ENCODE results near the gene ATL3. TPM values are rescaled to one million over a fixed set of nuclear protein-coding genes. Genes with fewer than 3 reads are reported as not detected.

Gene ATL3
- total and polyA plus RNA-seq, 2 of the 13 experiments (the other 11 are each of a cell fraction or from before 2014, with no cell fraction given) = not detected

DNA sequence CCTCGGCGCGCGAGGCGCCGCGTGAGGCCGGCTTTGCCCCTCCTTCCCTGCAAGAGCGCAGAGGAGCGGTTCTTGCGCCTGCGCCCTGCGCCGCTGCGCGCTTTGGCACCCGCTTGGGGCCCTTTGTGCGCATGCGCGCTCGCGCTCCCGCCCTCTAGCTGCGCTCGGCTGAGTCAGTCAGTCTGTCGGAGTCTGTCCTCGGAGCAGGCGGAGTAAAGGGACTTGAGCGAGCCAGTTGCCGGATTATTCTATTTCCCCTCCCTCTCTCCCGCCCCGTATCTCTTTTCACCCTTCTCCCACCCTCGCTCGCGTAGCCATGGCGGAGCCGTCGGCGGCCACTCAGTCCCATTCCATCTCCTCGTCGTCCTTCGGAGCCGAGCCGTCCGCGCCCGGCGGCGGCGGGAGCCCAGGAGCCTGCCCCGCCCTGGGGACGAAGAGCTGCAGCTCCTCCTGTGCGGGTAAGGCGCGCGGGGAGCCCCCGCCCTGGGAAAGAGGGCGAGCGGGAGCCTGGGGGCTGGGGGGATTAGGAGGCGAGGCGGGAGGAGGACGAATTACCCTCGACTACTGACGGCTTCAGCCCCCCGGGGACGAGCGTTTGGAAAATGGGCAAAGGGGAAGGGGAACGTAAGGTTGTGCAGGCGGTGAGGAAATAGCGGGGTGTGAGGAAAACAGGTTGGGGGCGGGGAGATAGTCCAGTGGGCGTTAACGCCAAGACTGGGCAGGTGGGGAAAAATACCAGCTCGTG is 10.3 kb upstream of the ATL3 start, which contains the start of gene RTN3 (continued):
- TF ChIP-seq, protein P1, sequence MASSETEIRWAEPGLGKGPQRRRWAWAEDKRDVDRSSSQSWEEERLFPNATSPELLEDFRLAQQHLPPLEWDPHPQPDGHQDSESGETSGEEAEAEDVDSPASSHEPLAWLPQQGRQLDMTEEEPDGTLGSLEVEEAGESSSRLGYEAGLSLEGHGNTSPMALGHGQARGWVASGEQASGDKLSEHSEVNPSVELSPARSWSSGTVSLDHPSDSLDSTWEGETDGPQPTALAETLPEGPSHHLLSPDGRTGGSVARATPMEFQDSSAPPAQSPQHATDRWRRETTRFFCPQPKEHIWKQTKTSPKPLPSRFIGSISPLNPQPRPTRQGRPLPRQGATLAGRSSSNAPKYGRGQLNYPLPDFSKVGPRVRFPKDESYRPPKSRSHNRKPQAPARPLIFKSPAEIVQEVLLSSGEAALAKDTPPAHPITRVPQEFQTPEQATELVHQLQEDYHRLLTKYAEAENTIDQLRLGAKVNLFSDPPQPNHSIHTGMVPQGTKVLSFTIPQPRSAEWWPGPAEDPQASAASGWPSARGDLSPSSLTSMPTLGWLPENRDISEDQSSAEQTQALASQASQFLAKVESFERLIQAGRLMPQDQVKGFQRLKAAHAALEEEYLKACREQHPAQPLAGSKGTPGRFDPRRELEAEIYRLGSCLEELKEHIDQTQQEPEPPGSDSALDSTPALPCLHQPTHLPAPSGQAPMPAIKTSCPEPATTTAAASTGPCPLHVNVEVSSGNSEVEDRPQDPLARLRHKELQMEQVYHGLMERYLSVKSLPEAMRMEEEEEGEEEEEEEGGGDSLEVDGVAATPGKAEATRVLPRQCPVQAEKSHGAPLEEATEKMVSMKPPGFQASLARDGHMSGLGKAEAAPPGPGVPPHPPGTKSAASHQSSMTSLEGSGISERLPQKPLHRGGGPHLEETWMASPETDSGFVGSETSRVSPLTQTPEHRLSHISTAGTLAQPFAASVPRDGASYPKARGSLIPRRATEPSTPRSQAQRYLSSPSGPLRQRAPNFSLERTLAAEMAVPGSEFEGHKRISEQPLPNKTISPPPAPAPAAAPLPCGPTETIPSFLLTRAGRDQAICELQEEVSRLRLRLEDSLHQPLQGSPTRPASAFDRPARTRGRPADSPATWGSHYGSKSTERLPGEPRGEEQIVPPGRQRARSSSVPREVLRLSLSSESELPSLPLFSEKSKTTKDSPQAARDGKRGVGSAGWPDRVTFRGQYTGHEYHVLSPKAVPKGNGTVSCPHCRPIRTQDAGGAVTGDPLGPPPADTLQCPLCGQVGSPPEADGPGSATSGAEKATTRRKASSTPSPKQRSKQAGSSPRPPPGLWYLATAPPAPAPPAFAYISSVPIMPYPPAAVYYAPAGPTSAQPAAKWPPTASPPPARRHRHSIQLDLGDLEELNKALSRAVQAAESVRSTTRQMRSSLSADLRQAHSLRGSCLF (CRISPR knock-in tag; IDR thresholded peaks at IDR 0.05; ENCODE audit: borderline replicate concordance) = no peak
- no peak; the same call in 1 of the 2 replicates for TF ChIP-seq ZNF879 (CRISPR knock-in tag; IDR thresholded peaks at IDR 0.05)
- TF ChIP-seq MXI1 (IDR thresholded peaks at IDR 0.05; ENCODE audit: borderline replicate concordance, low read depth, low read length) = peak; percentile 68; the same call in 1 of the 3 replicates
- TF ChIP-seq HHEX (CRISPR knock-in tag; IDR thresholded peaks at IDR 0.05) = no peak
- 0 out of 2 replicates have a peak, but pooled peaks have one; percentile 52 for TF ChIP-seq MXD3 (CRISPR knock-in tag; IDR thresholded peaks at IDR 0.05)
- no peak for TF ChIP-seq HNF1A (IDR thresholded peaks at IDR 0.05; ENCODE audit: low read depth)
- TF ChIP-seq HNF1A (CRISPR knock-in tag; IDR thresholded peaks at IDR 0.05; ENCODE audit: borderline replicate concordance) = no peak
- TF ChIP-seq ZSCAN25 (CRISPR knock-in tag; IDR thresholded peaks at IDR 0.05) = no peak
- TF ChIP-seq SIN3B (IDR thresholded peaks at IDR 0.05; ENCODE audit: low read length) = no peak
- no peak for TF ChIP-seq EZH2 (conservative IDR thresholded peaks at IDR 0.05; ENCODE audit: low read depth, low read length)
- 0 out of 2 replicates have a peak, but pooled peaks have one; percentile 57 for TF ChIP-seq ZNF572 (CRISPR knock-in tag; IDR thresholded peaks at IDR 0.05)
- TF ChIP-seq ZFP37 (CRISPR knock-in tag; IDR thresholded peaks at IDR 0.05; ENCODE audit: borderline replicate concordance) = 0 out of 2 replicates have a peak, but pooled peaks have one; percentile 31
- TF ChIP-seq ZNF788 (CRISPR knock-in tag; IDR thresholded peaks at IDR 0.05; ENCODE audit: borderline replicate concordance) = no peak
- TF ChIP-seq PTBP1 (IDR thresholded peaks at IDR 0.05; ENCODE audit: low read depth, low read length, poor library complexity, severe bottlenecking) = no peak
- TF ChIP-seq, protein P2, sequence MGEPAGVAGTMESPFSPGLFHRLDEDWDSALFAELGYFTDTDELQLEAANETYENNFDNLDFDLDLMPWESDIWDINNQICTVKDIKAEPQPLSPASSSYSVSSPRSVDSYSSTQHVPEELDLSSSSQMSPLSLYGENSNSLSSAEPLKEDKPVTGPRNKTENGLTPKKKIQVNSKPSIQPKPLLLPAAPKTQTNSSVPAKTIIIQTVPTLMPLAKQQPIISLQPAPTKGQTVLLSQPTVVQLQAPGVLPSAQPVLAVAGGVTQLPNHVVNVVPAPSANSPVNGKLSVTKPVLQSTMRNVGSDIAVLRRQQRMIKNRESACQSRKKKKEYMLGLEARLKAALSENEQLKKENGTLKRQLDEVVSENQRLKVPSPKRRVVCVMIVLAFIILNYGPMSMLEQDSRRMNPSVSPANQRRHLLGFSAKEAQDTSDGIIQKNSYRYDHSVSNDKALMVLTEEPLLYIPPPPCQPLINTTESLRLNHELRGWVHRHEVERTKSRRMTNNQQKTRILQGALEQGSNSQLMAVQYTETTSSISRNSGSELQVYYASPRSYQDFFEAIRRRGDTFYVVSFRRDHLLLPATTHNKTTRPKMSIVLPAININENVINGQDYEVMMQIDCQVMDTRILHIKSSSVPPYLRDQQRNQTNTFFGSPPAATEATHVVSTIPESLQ (CRISPR knock-in tag; conservative IDR thresholded peaks at IDR 0.05) = peak; percentile 42; the same call in 1 of the 2 replicates
- TF ChIP-seq ISX (CRISPR knock-in tag; conservative IDR thresholded peaks at IDR 0.05) = no peak
- TF ChIP-seq PHF5A (CRISPR knock-in tag; IDR thresholded peaks at IDR 0.05; ENCODE audit: low read depth, unreplicated experiment) = no peak
- TF ChIP-seq NR2C2 (CRISPR knock-in tag; IDR thresholded peaks at IDR 0.05; ENCODE audit: borderline replicate concordance) = no peak

Data from HepG2 (cell line).